GM19455 (cell line): ENCODE measurements around the gene ARHGAP8.
"Not testable (repeated sequence)": the region's sequence is repeated elsewhere in the genome, so short reads cannot be mapped to it uniquely, and the experiment has no call there.

Source experiments
- ATAC-seq: cut with Tn5 transposase; IDR thresholded peaks from one replicate; pipeline ENCODE4 v1.9.1; 2021; ENCODE audit not compliant: unreplicated experiment

Gene ARHGAP8

GRCh38 chr22:44739024-44739423, 13.4 kb upstream of the ARHGAP8 start:
- no peak for ATAC-seq

DNA sequence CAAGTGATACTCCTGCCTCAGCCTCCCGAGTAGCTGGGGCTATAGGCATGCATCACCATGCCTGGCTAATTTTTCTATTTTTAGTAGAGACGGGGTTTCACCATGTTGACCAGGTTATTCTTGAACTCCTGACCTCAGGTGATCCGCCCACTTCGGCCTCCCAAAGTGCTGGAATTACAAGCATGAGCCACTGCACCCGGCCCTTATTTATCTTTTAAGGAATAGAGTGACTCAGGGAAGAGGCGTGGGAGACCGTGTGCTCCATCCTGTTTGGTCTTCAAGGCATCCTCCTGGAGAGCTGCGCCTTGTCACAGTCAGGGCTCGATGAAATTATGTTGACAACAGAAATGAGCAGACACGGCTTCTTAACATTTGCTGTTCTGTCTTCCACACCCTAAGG, 12.7 kb upstream of the ARHGAP8 start:
- ATAC-seq, result not testable (repeated sequence)

- no peak for ATAC-seq
Measured at GRCh38 chr22:44740307-44740706, 12.1 kb upstream of the ARHGAP8 start.

- no peak for ATAC-seq
Measured at GRCh38 chr22:44741929-44742328, 10.4 kb upstream of the ARHGAP8 start.

GRCh38 chr22:44743247-44743646, 9.1 kb upstream of the ARHGAP8 start:
- no peak for ATAC-seq

DNA sequence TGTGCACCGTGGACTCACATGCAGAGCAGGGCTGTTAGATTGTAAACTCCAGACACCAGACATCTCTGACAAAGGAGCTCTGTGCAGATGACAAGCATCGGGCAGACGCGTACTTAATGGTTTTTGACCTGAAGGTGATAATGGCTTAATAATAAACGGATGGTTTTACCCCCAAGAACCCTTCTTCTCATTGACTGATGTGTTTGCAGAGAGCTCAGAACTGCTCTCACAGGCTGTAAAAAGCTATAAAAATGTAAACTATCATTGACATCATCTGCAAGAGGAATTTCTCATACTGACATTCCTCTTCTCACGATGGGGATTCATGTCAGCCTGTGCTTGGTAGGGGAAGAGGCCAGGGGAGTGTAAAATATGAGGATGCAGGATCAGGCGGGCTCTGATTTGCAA, 8.6 kb upstream of the ARHGAP8 start:
- no peak for ATAC-seq

DNA sequence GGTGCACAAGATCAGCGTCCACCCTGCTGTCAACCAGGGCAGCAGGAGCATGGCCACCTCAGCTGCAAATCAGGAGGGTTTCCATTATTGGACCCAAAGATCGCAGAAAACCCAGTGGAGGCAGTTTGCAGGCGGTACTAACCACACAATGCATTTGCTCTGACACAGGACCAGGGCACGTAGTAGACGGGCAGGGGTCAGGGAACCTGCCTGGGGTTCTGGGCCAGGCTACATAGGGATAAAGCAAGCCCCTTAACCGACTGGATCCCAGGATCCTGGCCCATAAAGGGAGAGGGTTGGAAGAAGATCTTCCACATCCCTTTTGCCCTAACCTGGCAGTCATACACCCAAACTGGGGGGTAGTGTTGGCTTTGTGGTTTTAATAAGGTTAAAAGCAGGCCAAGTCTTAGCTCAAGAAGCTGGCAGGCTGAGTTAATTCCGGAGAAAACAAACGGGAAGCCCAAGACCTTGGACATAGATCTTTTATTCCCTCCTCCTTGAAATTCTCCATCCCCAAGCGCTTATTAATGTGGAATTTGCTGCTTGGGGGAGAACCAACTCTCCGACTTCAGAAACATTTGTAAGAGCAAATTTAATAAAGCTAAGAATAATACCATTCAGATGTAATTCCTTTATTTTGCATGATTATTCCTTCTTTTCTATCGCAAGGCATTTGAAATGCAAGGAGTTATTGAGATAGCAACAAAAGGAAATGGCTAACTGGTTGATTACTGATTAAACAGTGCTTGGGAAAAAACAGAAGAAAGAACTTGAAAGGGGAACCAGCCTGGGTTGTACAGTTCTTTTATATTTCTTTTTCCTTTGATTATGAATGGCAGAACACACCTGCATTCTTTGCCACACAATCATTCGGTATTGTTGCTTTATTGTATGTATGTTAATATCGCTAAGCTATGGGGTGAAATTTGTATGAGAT, 6.3 kb upstream of the ARHGAP8 start:
- no peak for ATAC-seq

- ATAC-seq, result not testable (repeated sequence)
Measured at GRCh38 chr22:44747784-44748127, 4.6 kb upstream of the ARHGAP8 start.

DNA sequence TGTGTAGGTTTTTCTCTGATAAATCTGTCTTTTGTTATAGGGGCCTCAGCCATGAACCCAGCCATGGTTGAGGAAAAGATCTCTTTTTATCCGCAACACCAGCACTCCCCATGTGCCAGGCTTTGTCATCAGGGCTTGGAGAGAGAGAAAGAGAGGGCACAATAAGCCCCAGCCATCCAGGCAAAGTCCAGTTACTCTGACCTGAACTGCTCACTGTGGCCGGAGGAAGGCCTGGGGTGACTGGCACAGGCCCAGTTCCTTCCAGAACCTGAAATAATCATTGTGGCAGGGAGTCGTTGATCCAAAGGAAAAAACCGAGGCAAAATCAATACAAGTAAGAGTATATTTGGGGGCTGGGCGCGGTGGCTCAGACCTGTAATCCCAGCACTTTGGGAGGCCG, 3.9 kb upstream of the ARHGAP8 start:
- no peak for ATAC-seq

DNA sequence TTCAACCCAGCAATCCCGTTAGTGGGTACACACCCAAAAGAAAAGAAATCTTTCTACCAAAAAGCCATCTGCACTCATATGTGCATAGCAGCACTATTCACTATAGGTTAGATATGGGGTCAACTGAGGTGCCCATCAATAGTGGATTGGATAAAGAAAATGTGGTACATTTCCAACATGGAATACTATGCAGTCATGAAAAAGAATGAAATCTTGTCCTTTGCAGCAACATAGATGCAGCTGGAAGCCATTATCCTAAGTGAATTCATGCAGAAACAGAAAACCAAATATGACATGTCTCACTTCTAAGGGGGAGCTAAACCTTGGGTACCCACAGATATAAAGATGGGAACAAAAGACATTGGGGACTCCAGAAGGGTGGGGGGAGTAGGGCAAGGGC, 1.9 kb upstream of the ARHGAP8 start:
- ATAC-seq, result no peak

DNA sequence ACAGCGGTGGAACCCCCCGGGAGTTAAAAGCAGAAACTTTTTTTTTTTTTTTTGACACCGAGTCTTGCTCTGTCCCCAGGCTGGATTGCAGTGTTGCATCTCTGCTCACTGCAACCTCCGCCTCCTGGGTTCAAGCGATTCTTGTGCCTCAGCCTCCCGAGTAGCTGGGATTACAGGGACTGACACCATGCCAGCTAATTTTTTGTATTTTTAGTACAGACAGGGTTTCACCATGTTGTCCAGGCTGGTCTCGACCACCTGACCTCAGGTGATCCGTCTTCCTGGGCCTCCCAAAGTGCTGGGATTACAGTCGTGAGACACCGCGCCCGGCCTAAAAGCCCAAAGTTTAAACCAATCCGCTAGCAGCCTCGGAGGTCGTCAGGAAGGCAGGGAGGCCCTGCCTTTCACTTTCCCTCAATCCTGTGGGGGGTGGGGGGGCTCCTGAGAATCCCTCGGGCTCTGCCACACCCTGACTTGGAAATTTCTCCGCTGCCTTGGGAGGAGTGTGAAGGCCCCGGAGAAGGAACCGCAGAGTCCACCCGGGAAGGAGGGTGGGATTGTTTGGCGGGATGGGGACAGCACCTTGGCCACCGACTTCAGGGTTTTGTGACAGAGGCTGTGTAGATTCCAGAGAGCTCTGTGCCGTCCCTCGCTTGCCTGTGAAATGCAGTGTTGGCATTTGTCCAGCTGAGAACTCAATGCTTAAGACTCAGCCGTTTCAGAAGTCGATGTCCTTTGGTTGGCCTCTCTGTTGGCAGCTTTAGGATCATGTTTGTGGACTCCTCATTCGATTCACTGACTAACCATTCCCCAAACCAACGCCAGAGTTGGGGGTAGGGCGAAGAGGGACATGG, 1.0 kb downstream of the ARHGAP8 start:
- ATAC-seq, result no peak

DNA sequence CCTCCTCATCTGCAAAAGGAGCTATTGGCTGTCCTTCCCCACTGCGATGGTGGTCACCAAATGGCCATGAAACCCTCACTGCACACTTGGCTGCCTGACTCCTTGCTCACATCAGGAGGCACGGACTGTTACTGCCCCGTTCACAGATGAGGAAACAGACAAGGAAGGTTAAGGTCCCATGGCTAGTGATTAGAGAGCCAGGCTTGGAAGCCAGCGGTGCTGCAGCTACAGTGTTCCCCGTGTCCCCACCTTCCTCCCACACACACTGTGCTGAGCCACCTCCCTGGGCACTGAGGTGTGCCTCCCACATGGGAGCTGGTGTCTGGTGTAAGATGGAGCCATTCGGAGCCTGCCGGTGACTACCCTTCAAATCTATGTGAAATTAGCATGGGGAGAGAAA, 2.6 kb downstream of the ARHGAP8 start:
- ATAC-seq, result no peak

DNA sequence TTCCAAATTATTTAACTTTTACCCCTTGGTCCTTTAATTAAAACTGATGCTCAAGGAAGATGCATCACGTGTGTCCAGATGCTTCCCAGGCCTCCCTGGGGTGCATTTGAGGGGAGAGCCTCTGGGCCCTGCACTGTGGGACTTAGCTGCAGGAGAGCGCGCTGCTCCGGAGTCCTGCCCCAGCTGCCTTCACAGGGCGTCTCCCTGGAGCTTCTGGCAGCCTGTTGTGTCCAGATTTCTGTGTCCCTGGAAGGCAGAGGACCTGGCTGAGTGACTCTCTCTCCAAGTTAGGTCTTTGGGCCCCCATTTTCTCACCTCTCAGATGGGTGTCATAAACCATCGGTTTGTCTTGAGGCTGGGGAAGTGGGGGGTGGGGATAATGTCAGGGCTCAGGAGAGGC, 3.0 kb downstream of the ARHGAP8 start:
- ATAC-seq, result no peak

GRCh38 chr22:44755956-44756361, 3.6 kb downstream of the ARHGAP8 start:
- no peak for ATAC-seq

DNA sequence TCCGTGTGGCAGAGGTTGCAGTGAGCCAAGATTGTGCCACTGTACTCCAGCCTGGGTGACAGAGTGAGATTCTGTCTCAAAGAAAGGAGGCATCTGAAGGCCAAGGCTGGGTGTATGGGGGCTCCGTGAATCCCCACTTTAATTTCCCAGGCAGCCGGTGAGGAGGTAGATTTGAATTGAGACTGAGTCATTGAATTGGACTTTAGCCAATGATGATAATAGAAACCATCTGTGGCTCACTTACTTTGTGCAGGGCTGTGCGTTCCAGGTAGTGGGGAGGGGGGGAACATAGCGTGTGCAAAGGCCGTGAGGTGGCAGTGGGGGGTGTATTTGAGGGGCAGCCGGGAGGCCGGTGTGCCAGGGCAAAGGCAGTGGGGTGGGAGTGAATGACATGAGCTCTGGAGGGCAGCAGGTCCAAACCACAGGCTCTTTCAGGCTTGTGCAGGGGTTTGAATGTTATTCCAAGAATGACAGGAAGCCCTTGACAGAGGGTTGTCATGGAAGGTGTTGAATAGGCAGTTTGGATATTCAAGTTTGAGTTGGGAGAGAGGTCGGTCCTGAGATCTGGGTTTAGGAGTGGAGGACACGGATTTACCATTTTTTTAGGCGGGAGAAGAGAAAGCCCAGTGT, 6.1 kb downstream of the ARHGAP8 start:
- no peak for ATAC-seq

- no peak for ATAC-seq
Measured at GRCh38 chr22:44759001-44759400, 6.6 kb downstream of the ARHGAP8 start.

DNA sequence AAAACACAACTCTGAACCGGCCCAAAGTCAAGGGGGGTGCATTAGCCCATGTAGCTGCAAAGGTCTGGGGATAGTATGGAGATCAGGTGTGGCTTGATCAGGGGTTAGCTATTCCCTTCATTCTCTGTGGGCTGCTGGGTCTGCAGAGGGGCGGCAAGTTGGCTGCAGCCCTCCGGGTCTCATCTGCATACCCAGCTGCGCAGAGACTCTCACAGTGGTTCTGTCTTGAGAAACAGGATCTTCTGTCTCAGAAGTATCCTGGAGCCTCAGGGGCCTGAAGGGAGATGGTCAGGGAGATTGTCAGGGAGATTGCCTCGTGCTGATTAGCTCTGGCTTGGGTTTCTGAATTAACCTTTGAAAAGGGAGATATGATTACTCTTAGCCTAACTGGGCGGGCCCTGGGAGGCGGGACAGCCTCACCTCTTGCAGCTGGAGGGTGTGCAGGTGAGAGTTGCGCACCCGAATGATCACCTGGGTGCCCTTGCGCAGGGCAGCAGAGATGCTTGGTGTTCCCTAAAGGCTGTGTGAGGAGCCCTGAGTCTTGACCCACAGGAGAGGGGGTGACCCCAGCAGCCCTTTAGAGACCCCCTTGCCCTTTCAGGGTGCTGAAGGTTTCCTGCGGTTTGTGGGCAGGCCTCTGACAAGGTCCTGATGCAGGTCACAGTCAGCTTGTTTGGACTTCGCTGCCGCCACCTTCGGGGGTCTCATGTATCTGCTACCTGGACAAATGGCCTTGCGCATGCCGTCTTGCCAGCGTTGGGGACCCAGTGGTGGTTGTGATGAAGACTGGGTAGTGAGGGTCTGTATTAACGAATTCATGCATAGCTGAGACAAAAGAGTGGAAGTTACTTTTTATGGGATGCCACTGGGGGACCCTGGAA, 7.3 kb downstream of the ARHGAP8 start:
- no peak for ATAC-seq

DNA sequence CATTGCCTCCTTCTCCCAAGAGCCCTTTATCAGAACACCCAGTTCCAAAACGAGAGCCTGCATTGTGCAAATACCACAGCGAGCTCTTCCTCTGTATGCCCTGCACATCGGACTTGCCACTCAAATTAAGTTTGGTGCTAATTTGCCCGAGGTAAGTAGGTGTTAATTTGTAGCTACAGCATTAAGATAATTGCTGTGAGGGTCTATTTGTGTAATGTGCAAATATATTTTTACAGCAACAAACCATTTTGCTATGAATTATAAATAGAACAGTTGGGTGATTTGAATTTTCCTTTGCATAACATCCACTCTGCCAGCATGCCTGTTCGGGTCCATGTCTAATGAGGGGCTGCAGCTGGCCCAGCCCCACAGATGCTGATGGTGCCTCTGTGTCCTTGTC, 8.1 kb downstream of the ARHGAP8 start:
- no peak for ATAC-seq

DNA sequence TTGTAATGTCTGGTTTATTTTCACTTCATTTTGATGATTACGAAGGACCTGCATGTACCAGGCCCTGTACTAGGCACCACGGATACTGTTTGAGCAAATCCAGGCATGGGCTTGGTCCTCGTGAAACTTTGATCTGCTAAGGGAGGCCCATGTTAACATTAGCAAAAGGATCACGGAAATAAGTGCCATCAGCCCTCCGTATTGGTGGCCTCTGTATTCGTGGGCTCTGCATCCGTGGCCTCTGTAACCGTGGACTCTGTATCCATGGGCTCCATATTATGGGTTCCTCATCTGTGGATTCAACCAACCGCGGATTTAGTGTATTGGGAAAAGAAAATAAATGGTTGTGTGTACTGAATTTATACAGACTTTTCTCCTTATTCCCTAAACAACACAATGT, 8.7 kb downstream of the ARHGAP8 start:
- no peak for ATAC-seq

GRCh38 chr22:44764373-44764772, 12.0 kb downstream of the ARHGAP8 start:
- no peak for ATAC-seq

GRCh38 chr22:44764974-44765373, 12.6 kb downstream of the ARHGAP8 start:
- ATAC-seq, result no peak
